Psoas muscle (tissue), 8 donors: ENCODE data around the gene ABCB8. TPM values are rescaled to one million over a fixed set of nuclear protein-coding genes. Genes with fewer than 3 reads are reported as not detected.

Experiments used
- ATAC-seq, 4 donors: fragments of 200-7000 bp; cut with Tn5 transposase; one replicate each; pipeline ENCODE4 v1.9.1; 2020; ENCODE audit warnings: moderate library complexity in 3 of 4, mild to moderate bottlenecking in 2 of 4
- DNase-seq, 2 donors: peaks; one replicate each; pipeline ENCODE4 v3.0.0-alpha.2; 2020
- H3K27ac ChIP-seq: fragments of 200-600 bp; one replicate; pipeline ENCODE4 v1.8.0; 2022
- H3K27me3 ChIP-seq, 3 donors: fragments of 200-600 bp in 1 of 3; one replicate each; pipeline versions ENCODE4 v1.6.1 to v1.8.0; 2013 to 2022; ENCODE audit warnings: low read length in 2 of 3, mild to moderate bottlenecking in 2 of 3, moderate library complexity in 1 of 3; ENCODE audit not compliant: insufficient read depth in 3 of 3
- H3K36me3 ChIP-seq, 2 donors: fragments of 200-600 bp in 1 of 2; one replicate each; pipeline versions ENCODE4 v1.6.1 to v1.8.0; 2013 to 2022; ENCODE audit warnings: low read depth in 1 of 2, mild to moderate bottlenecking in 1 of 2, moderate library complexity in 1 of 2; ENCODE audit not compliant: insufficient read depth in 1 of 2
- H3K4me1 ChIP-seq: fragments of 200-600 bp; one replicate; pipeline ENCODE4 v1.8.0; 2022
- H3K4me3 ChIP-seq: fragments of 200-600 bp; one replicate; pipeline ENCODE4 v1.8.0; 2022; ENCODE audit warnings: mild to moderate bottlenecking
- H3K9me3 ChIP-seq: fragments of 200-600 bp; one replicate; pipeline ENCODE4 v1.8.0; 2022
- CTCF ChIP-seq: fragments of 200-600 bp; IDR thresholded peaks from one replicate; pipeline ENCODE4 v1.8.0; 2022; ENCODE audit warnings: antibody characterized with exemption
- WGBS, 3 donors: extraction: QIAGEN DNeasy Blood & Tissue Kit; methylation state at CpG; one replicate each; pipeline versions ENCODE4 v1.1.6 to v1.1.7; 2013; 5-methylcytosine and 5-hydroxymethylcytosine counted together
- intact Hi-C, 2 donors: fragments of 100-400 bp; cut with DNase I; formaldehyde crosslinking; loops; one replicate each; pipeline versions ENCODE4 v1.11.0 to v1.14.2; 2022
- polyA plus RNA-seq, 3 donors: library from polyadenylated mRNA; stranded (reverse); fragments of 200-250 nt; gene quantifications; one replicate each; pipeline ENCODE4 v1.2.3, GENCODE V29; 2013
- total RNA-seq, 4 donors: library from RNA; stranded (reverse); fragmentation: NEBNext Ultra II Directional in 2 of 4; extraction: Animal tissue kit (Norgen Biotek cat#: 25700) in 2 of 4; gene quantifications; one replicate each; pipeline versions ENCODE4 v1.2.1 to v1.2.4, GENCODE V29; 2021 to 2023
- donor health status: healthy with polysubstance abuse.
- donor health status: DM: no; HTN: no; CAD: no; lungs with moderate emphysema.
- donor health status: Bipolar disorder and iron deficiency.
- donor health status: healthy.
- donor health status: DM: yes; HTN: yes; CAD: no.
- donor health status: DM: no; HTN: no; CAD: no.
- donor health status: DM: no; HTN: no; CAD: no.
- donor health status: DM: yes; HTN: yes; CAD: no.

ABCB8 gene
- total and polyA plus RNA-seq, 7 donors: 9.3 to 20.7 (median 16.6) TPM

DNA sequence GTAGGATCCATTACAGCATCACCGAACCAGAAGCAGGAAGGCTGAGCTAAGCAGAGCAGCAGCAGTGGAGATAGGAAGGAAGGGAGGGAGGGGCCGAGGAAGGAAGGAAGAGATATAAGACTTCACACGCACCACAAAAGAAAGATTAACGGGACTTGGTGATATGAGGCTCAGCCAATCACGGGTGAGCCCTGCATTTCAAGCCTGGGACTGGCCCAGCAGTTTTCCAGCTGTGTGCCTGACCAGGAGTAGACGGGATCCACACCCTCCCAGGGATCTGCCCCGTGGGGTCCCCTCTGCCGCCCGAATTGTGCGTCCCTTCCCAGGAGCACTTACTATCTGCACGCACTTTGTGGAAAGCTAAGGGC is 20.1 kb upstream of the ABCB8 start:
- Histone ChIP-seq H3K4me3 (no peak overlapping the region), H3K36me3 (no peaks in the 10 kb centered on the region), H3K27ac (no peak overlapping the region), H3K4me1 (no peaks in the 10 kb centered on the region), H3K27me3 (peaks cover 0 to 45% (median 18%) of the 10 kb centered on the region in 3 donors), H3K9me3 (no peaks in the 10 kb centered on the region)
- DNase-seq: no peak
- intact Hi-C loops: no loop called here
- WGBS, 3 donors: 44 to 51% (median 45%) methylated on average over 11 of the region's 11 CpGs
- no peak for TF ChIP-seq CTCF
- ATAC-seq: peak in 1 of 4 donors; percentile 27

DNA sequence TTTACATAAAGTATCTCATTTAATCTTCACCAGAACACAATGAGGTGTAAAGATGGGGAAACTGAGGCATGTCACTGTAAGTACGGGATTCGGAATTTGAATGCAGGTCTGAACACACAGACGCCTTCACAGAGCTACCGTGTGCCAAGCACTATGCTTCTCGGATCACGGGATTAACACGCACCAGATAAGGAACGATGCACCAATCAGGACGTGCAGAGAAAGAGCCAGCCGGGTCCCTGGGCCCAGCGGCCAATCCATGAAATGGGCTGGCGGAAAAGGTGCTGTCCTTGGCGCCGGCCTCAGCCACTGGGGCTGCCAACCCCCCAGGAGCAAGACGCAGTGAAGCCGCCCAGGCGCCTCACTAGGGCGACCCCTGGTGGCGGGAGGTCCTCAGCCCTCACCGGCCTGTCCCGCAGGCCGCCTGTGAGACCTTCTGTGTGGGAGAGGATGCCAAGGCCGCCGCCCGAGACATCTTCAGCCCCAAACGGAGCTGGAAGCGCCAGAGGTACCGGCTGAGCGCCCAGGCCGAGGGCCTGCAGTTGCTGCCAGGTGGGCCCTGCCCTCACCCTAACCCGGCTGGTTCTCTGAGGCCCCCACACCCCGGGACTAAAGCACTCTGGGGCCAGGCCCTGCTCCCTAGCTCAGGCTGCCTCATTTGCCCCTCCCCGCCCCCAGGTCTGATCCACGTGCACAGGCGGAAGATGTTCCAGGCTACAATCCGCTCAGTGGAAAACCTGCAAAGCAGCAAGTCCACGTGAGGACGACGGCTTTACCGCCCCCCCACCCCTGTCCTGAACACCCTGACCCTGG is 19.5 kb upstream of the ABCB8 start:
- TF ChIP-seq CTCF: peak; percentile 48
- peak; percentile 71 to 85 for DNase-seq
- Histone ChIP-seq H3K27ac (no peak overlapping the region), H3K4me1 (no peaks in the 10 kb centered on the region), H3K36me3 (no peaks in the 10 kb centered on the region), H3K4me3 (no peak overlapping the region), H3K27me3 (peaks cover 0 to 49% (median 18%) of the 10 kb centered on the region in 3 donors), H3K9me3 (no peaks in the 10 kb centered on the region)
- ATAC-seq: peak; percentile 33 to 63 (median 62)
- intact Hi-C loops: no loop called here
- 38 to 45% (median 42%) methylated on average over 31 to 40 of the region's 40 CpGs for WGBS, 3 donors

DNA sequence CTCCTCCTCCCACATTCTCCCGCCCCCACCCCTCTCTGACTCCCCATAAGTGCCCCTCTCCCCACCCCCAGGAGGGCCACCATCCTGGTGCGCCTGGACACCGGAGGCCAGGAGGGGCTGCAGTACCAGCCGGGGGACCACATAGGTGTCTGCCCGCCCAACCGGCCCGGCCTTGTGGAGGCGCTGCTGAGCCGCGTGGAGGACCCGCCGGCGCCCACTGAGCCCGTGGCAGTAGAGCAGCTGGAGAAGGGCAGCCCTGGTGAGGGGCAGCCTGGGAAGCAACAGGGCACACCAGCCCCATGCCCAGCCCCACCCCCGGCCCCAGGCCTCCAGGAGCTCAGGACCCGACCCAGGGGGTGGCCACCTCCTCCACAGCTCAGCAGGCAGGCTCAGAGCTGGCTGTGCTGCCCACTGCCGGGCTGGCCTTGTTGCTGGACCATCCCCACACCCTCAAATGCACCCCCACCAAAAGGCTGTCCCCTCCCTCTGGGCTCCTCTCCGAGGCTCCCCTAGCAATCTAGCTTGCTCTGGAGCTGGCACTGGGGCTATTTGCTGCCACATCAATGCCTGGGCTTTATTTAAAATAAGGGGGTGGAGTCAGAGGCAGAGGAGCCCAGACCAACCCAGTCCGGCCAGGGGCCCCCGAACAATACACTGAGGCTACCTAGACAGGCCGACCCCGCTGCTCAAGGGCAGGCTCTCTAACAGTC is 18.8 kb upstream of the ABCB8 start:
- DNase-seq (no peak), ATAC-seq (no peak)
- H3K27ac ChIP-seq: no peak overlapping the region
- intact Hi-C loops: loop anchor here in 1 of 2 donors (5.0 kb wide), 1 partner anchor 103 kb away; no protein-coding TSS in a partner anchor
- H3K27me3 ChIP-seq: peaks cover 0 to 53% (median 21%) of the 10 kb centered on the region in 3 donors
- H3K36me3 ChIP-seq: no peaks in the 10 kb centered on the region
- WGBS, 3 donors: 60 to 70% (median 63%) methylated on average over 17 to 22 of the region's 22 CpGs
- no peaks in the 10 kb centered on the region for H3K4me1 ChIP-seq
- no peaks in the 10 kb centered on the region for H3K9me3 ChIP-seq
- no peak overlapping the region for H3K4me3 ChIP-seq
- TF ChIP-seq CTCF: no peak

DNA sequence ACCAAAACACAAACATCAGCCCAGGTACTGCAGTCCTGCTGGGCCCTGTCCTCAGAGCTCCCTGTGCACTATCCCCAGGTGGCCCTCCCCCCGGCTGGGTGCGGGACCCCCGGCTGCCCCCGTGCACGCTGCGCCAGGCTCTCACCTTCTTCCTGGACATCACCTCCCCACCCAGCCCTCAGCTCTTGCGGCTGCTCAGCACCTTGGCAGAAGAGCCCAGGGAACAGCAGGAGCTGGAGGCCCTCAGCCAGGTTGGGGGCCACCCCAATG is 18.3 kb upstream of the ABCB8 start:
- Histone ChIP-seq H3K4me1 (no peaks in the 10 kb centered on the region), H3K27me3 (peaks cover 0 to 57% (median 21%) of the 10 kb centered on the region in 3 donors), H3K9me3 (no peaks in the 10 kb centered on the region), H3K27ac (no peak overlapping the region), H3K36me3 (no peaks in the 10 kb centered on the region), H3K4me3 (no peak overlapping the region)
- DNase-seq (no peak), ATAC-seq (no peak)
- WGBS, 3 donors: 46 to 47% (median 47%) methylated on average over 7 of the region's 7 CpGs
- intact Hi-C loops: loop anchor here in 1 of 2 donors (5.0 kb wide), 1 partner anchor 102 kb away; no protein-coding TSS in a partner anchor
- TF ChIP-seq CTCF: no peak
